22Rv1 (cell line): ENCODE data around the gene DHDH.

Experiments used
- ZFX ChIP-seq: fragments of 450-650 bp; IDR thresholded peaks from 2 replicates; pipeline ENCODE4 v1.6.1; 2017; ENCODE audit warnings: antibody characterized with exemption, borderline replicate concordance
- TF ChIP-seq, protein P1 (sequence below): fragments of 450-650 bp; IDR thresholded peaks from 2 replicates; pipeline ENCODE4 v1.5.1; 2017; ENCODE audit warnings: mild to moderate bottlenecking

DNA sequence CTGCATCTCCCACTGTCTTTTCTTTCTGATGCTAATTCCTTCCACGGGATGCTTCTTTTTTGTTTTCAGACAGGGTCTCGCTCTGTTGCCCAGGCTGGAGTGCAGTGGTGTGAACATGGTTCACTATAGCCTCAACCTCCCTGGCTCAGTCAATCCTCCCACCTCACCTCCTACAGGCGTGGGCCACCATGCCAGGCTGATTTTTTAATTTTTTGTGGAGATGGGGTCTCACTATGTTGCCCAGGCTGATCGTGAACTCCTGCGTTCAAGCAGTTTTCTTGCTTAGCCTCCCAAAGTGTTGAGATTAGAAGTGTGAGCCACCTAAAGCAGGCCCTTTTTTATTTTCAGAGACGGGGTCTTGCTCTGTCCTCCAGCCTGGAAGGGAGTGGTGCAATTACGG is 54.8 kb downstream of the DHDH start:
- TF ChIP-seq, protein P1, sequence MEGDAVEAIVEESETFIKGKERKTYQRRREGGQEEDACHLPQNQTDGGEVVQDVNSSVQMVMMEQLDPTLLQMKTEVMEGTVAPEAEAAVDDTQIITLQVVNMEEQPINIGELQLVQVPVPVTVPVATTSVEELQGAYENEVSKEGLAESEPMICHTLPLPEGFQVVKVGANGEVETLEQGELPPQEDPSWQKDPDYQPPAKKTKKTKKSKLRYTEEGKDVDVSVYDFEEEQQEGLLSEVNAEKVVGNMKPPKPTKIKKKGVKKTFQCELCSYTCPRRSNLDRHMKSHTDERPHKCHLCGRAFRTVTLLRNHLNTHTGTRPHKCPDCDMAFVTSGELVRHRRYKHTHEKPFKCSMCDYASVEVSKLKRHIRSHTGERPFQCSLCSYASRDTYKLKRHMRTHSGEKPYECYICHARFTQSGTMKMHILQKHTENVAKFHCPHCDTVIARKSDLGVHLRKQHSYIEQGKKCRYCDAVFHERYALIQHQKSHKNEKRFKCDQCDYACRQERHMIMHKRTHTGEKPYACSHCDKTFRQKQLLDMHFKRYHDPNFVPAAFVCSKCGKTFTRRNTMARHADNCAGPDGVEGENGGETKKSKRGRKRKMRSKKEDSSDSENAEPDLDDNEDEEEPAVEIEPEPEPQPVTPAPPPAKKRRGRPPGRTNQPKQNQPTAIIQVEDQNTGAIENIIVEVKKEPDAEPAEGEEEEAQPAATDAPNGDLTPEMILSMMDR, result no peak
- TF ChIP-seq ZFX, result no peak
